Smooth muscle cell (in vitro differentiated cells): Measurements from ENCODE around the gene PRKAA2. TPM values are rescaled to one million over a fixed set of nuclear protein-coding genes. Genes with fewer than 3 reads are reported as not detected.

Experiments used
- DNase-seq: peaks from one replicate; lab custom pipeline; 2025; ENCODE audit not compliant: unreplicated experiment; lab: John Stamatoyannopoulos, UW
- H2AFZ ChIP-seq: fragments of 200-600 bp; sonication (generic); 2 replicates; pipeline ENCODE4 v1.6.0; 2016; ENCODE audit warnings: antibody characterized with exemption, low read depth, mild to moderate bottlenecking
- H3F3A ChIP-seq: fragments of 200-600 bp; sonication (generic); 2 replicates; pipeline ENCODE4 v1.6.0; 2017; ENCODE audit warnings: antibody characterized with exemption, low read depth
- H3K27ac ChIP-seq: fragments of 200-600 bp; sonication (generic); 2 replicates; pipeline ENCODE4 v1.5.1; 2016; ENCODE audit warnings: low read depth, mild to moderate bottlenecking
- H3K27me3 ChIP-seq: fragments of 200-600 bp; sonication (generic); 2 replicates; pipeline ENCODE4 v1.6.1; 2016; ENCODE audit warnings: low read depth, mild to moderate bottlenecking
- H3K36me3 ChIP-seq: fragments of 200-600 bp; sonication (generic); 2 replicates; pipeline ENCODE4 v1.5.1; 2016; ENCODE audit warnings: low read depth
- H3K4me1 ChIP-seq: fragments of 200-600 bp; sonication (generic); 2 replicates; pipeline ENCODE4 v1.5.1; 2016; ENCODE audit warnings: low read depth
- H3K4me2 ChIP-seq: fragments of 200-600 bp; sonication (generic); 2 replicates; pipeline ENCODE4 v1.6.0; 2016; ENCODE audit warnings: mild to moderate bottlenecking
- H3K4me3 ChIP-seq: fragments of 200-600 bp; sonication (generic); 2 replicates; pipeline ENCODE4 v1.5.1; 2016; ENCODE audit warnings: mild to moderate bottlenecking
- H3K79me2 ChIP-seq: fragments of 200-600 bp; sonication (generic); 2 replicates; pipeline ENCODE4 v1.6.0; 2016; ENCODE audit warnings: low read depth, mild to moderate bottlenecking
- H3K9ac ChIP-seq: fragments of 200-600 bp; sonication (generic); 2 replicates; pipeline ENCODE4 v1.6.0; 2016; ENCODE audit warnings: low read depth
- H3K9me3 ChIP-seq: fragments of 200-600 bp; sonication (generic); replicated peaks from 2 replicates; pipeline ENCODE4 v1.5.1; 2016; ENCODE audit warnings: low read depth
- H4K20me1 ChIP-seq: fragments of 200-600 bp; sonication (generic); 2 replicates; pipeline ENCODE4 v1.6.0; 2016; ENCODE audit warnings: low read depth
- CTCF ChIP-seq: fragments of 200-600 bp; sonication (generic); IDR thresholded peaks from 2 replicates; pipeline ENCODE4 v1.5.1; 2017; ENCODE audit warnings: borderline replicate concordance, mild to moderate bottlenecking, antibody characterized with exemption; ENCODE audit not compliant: insufficient read depth, poor library complexity, severe bottlenecking
- WGBS: methylation state at CpG from one replicate; pipeline ENCODE4 v1.1.7; 2016; ENCODE audit warnings: low lambda C conversion rate; 5-methylcytosine and 5-hydroxymethylcytosine counted together
- polyA plus RNA-seq: library from polyadenylated mRNA; unstranded; fragments of >200 nt; fragmentation: Nextera tagmentation; extraction: Ambion mirVana; gene quantifications from 2 replicates; pipeline ENCODE4 v1.2.1, GENCODE V29; 2016
- total RNA-seq: library from RNA; depleted of rRNA; stranded (reverse); fragments of >200 nt; gene quantifications from 2 replicates; pipeline ENCODE4 v1.2.3, GENCODE V29; 2014

The PRKAA2 gene
- total and polyA plus RNA-seq, 2 experiments from 2014 or later: 0.17 to 1.3 TPM

- H3F3A ChIP-seq: no peaks in the 10 kb centered on the region
- H3K4me2 ChIP-seq: no peak overlapping the region
Measured at GRCh38 chr1:56745231-56745630, 100.1 kb downstream of the PRKAA2 start.

GRCh38 chr1:56754708-56755479 is 109.8 kb downstream of the PRKAA2 start:
- peaks cover 8% of the 10 kb centered on the region for H3K27me3 ChIP-seq

More at GRCh38 chr1:56745231-56745630, 100.1 kb downstream of the PRKAA2 start:
- Histone ChIP-seq H2AFZ (no peak overlapping the region), H3K9me3 (no peaks in the 10 kb centered on the region), H4K20me1 (no peaks in the 10 kb centered on the region), H3K79me2 (no peaks in the 10 kb centered on the region), H3K4me1 (no peaks in the 10 kb centered on the region), H3K4me3 (no peak overlapping the region), H3K9ac (no peak overlapping the region), H3K27me3 (no peaks in the 10 kb centered on the region), H3K36me3 (no peaks in the 10 kb centered on the region), H3K27ac (no peak overlapping the region)
- TF ChIP-seq CTCF: no peak
- DNase-seq: no peak
- 91% methylated on average over 3 of the region's 3 CpGs for WGBS

GRCh38 chr1:56755911-56756310 is 110.8 kb downstream of the PRKAA2 start:
- no peaks in the 10 kb centered on the region for H3F3A ChIP-seq
- no peak overlapping the region for H3K4me2 ChIP-seq
- no peak for TF ChIP-seq CTCF
- H3K9ac ChIP-seq: no peak overlapping the region
- H3K27me3 ChIP-seq: peaks cover 8% of the 10 kb centered on the region
- 79% methylated on average over 2 of the region's 2 CpGs for WGBS
- no peaks in the 10 kb centered on the region for H3K4me1 ChIP-seq
- no peak overlapping the region for H3K27ac ChIP-seq
- H3K79me2 ChIP-seq: no peaks in the 10 kb centered on the region
- DNase-seq: no peak
- H3K4me3 ChIP-seq: no peak overlapping the region
- no peaks in the 10 kb centered on the region for H3K36me3 ChIP-seq
- H3K9me3 ChIP-seq: no peaks in the 10 kb centered on the region
- H4K20me1 ChIP-seq: no peaks in the 10 kb centered on the region
- no peak overlapping the region for H2AFZ ChIP-seq

More at GRCh38 chr1:56754708-56755479, 109.8 kb downstream of the PRKAA2 start:
- TF ChIP-seq CTCF: no peak
- Histone ChIP-seq H3K4me3 (no peak overlapping the region), H3K9me3 (no peaks in the 10 kb centered on the region), H3K36me3 (no peaks in the 10 kb centered on the region), H3K9ac (no peak overlapping the region), H3K79me2 (no peaks in the 10 kb centered on the region), H3K27ac (no peak overlapping the region), H4K20me1 (no peaks in the 10 kb centered on the region), H3K4me2 (no peak overlapping the region), H2AFZ (no peak overlapping the region), H3F3A (no peaks in the 10 kb centered on the region), H3K4me1 (no peaks in the 10 kb centered on the region)
- DNase-seq: no peak
- WGBS: 59% methylated on average over 1 of the region's 1 CpG

- no peak overlapping the region for H3K27ac ChIP-seq
- H3K4me3 ChIP-seq: no peak overlapping the region
- H3K9me3 ChIP-seq: no peaks in the 10 kb centered on the region
- peaks cover 8% of the 10 kb centered on the region for H3K27me3 ChIP-seq
- H4K20me1 ChIP-seq: no peaks in the 10 kb centered on the region
- no peak overlapping the region for H2AFZ ChIP-seq
- H3K36me3 ChIP-seq: no peaks in the 10 kb centered on the region
- no peaks in the 10 kb centered on the region for H3K4me1 ChIP-seq
- no peak overlapping the region for H3K4me2 ChIP-seq
- H3F3A ChIP-seq: no peaks in the 10 kb centered on the region
- no peaks in the 10 kb centered on the region for H3K79me2 ChIP-seq
- no peak overlapping the region for H3K9ac ChIP-seq
- TF ChIP-seq CTCF: no peak
- DNase-seq: no peak
Measured at GRCh38 chr1:56758135-56758534, 113.0 kb downstream of the PRKAA2 start.
